ENCODE results near the gene EGFLAM.

GRCh38 chr5:38382898-38383297 is 124.5 kb downstream of the EGFLAM start:
- no peak for TF ChIP-seq POLR2AphosphoS5 (IDR thresholded peaks at IDR 0.05; ENCODE audit: low read depth)
- no peak for TF ChIP-seq JUNB (IDR thresholded peaks at IDR 0.05; ENCODE audit: unreplicated experiment)
- peak; percentile 81 to 93 for TF ChIP-seq CTCF (conservative IDR thresholded peaks at IDR 0.05; ENCODE audit: low read depth in 2 of 2)
- TF ChIP-seq ZNF114 (CRISPR knock-in tag; IDR thresholded peaks at IDR 0.05): no peak

Measured in GM23338 (cell line).